Measurements from ENCODE around the gene PXDN.

The PXDN gene

DNA sequence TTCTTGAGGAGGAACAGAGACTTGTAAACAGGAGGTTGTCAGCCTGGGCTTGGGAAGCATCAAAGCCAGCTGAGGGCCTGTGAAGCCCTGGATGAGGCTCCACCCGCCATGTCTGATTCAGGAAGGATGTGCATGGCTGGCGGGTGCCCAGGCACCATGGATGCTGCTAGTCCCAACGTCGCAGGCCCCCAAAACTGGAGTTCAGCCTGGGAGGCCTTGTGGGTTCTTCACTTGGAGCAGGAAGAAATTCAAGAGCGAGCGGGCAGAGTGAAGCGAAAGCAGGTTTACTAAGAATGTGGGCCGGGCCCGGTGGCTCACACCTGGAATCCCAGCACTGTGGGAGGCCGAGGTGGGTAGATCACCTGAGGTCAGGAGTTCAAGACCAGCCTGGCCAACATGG is 12.1 kb upstream of the PXDN start:
- no peak for DNase-seq (ENCODE audit: low read depth in 1 of 2, low spot score in 1 of 2)

DNA sequence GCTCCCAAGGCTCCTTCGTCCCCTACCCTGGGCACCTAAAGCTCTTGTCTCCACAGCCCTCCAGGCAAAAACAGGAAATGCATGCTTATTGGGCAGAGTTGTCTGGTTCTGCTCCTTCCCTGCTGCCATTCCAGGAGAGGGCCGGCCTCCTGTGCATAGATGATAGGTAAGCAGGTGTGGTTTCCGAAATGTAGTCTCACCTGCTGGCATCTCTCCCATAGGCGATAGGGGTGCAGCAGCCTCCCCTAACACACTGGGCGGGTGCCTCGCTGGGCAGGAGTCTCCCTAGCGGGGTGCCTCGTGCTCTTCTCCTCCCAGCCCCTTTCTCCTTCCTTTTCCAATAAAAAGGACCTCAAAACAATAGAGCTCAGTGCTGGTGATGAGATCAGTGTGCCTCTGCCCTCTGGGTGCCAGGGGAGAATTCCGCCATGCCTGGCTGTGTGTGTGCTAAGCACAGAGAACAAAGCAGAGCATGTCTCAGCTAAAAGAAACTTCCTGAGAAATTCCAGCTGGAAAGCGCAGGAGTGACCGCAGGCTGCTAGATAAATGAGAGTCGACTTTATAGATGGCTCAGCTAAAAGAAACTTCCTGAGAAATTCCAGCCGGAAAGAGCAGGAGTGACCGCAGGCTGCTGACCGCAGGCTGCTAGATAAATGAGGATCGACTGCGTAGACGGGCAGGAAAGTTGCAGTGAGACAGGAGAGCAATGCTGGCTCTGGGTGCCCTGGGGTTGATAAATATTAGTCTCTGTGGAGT is 11.3 kb upstream of the PXDN start:
- no peak for DNase-seq (ENCODE audit: low read depth in 1 of 2, low spot score in 1 of 2)

GRCh38 chr2:1754461-1755170 is 10.3 kb upstream of the PXDN start:
- DNase-seq (ENCODE audit: low read depth in 1 of 2, low spot score in 1 of 2) = no peak

DNA sequence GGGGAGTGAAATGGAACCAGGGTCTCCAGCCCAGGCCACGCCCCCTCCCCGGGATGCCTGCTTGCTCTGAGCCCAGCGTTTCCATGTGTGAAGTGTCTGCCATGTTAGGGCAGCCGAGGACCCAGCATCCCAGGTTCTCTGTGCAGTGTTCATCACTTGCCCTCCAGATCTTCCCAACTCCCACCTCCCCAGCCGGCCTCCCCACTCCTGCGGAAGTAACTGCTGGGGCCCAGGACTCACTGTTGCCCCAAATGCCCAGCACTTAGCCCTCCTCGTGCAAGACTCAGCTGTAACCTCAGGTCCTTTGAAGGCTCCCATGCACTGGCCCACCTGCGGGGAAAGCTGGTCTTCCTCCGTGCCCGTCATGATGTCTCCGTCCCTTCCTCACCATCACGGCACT is 9.7 kb upstream of the PXDN start:
- no peak for DNase-seq (ENCODE audit: low read depth in 1 of 2, low spot score in 1 of 2)

- no peak for DNase-seq (ENCODE audit: low read depth in 1 of 2, low spot score in 1 of 2)
These were observed 8.4 kb upstream of the PXDN start for GRCh38 chr2:1752751-1753150.

DNA sequence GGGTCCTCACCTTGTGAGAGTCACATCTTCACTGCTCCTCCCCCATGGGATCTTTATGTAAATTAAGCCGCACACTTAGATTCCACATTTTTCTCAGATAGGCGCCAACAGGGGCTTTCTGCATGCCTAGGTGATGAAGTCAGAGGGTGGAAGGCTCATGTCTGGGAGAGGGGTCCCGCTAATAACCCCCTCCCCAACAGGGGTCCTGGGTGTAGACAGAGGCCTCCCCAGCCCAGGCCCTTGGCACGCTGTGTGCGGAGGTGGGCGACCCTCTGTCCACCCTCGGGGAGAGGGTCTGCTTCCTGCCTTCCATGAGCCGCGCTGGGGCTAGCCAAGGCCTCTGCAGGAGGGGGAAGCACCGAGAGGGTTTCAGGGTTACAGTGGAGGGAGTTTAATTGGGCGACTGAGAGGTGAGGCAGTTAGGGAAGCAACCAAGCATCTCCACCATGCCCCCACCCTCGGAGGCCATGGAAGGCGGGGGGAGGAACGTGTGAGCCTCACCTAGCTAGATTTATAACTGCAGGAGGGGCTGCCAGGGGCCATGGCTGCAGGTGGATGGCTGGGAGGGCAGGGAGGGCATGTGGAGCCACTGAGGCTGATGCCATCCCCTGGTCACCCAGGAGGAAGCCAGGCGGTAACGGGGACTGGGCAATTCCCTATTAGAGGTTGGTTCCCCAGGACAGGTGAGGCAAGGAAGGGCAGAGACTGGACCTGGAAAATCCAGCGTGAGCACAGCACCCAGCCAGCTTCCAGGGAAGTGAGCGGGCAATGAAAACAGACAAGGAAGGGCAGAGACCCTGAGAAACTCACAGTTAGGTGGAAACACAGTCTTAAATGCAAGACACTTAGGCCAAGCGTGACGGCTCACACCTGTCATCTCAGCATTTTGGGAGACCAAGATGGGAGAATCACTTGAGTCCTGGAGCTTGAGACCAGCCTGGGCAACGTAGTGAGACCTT is 7.7 kb upstream of the PXDN start:
- DNase-seq (ENCODE audit: low read depth in 1 of 2, low spot score in 1 of 2) = no peak

DNA sequence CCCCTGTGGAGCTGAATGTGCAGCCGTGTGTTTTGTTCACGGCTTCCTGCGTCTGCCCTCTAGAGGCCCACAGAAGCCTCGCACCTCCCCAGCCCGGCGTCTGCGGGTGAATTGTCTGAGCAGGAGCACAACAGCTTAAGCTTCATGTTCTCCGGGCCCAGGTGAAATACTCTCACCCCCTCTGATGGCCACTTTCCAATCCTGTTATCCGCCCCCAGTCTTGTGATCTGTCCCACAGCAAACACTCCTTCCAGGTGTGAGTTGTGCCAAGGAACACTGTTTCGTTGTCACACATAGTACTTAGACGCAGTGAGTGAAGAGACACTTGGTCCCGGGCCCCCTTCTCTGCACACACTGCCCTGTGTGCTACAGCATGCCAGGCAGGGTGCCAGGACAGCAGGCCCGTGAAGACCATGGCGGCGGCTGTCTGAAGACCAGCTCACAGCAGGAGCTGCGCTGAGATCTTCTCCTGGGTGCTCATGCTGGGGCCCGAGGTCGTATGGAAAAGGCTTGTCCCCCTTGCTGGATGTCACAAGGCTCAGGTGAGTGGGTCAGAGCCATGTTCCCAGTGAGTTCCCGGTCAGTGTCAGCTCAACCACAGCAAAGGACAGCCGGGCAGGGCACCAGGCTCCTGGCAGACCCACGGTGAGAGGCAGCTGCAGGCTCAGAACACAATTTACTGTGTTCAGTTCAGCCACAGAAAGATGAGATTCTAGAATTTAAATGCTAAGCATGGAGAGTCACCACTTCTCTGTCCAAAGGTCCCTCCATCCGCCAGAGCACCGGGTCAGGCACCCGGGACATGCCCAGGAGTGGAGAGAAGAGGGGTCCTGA is 6.8 kb upstream of the PXDN start:
- peak in 1 of 2 donors; percentile 17 for DNase-seq (ENCODE audit: low read depth in 1 of 2, low spot score in 1 of 2)

DNA sequence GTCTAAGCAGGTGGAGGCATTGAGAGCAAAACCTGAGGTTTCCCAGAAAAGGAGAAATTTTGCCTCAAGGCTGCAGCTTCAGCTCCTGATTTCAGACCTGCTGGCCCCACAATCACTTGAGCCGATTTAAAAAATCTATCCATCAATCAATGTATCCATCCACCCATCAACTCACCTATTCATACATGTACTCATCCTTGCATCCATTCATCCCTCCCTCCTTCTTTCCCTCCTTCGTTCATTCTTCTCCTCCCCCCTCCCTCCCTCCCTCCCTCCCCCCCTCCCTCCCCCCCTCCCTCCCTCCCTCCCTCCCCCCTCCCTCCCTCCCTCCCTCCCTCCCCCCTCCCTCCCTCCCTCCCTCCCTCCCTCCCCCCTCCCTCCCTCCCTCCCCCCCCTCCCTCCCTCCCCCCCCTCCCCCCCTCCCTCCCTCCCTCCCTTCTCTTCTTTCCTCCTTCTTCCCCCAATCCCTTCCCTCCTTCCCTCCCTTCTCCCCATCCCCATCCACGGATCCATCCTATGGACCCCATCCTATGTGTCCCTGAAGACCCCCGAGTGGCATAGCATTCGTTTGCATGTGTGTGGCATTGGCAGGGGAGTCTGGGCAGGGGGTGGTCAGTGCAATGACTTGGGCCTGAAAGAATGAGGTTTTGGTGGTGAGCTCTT is 6.1 kb upstream of the PXDN start:
- DNase-seq (ENCODE audit: low read depth in 1 of 2, low spot score in 1 of 2) = no peak

- no peak for DNase-seq (ENCODE audit: low read depth in 1 of 2, low spot score in 1 of 2)
These were observed 5.3 kb upstream of the PXDN start for GRCh38 chr2:1749489-1750119.

GRCh38 chr2:1748741-1749488 is 4.6 kb upstream of the PXDN start:
- DNase-seq (ENCODE audit: low read depth in 1 of 2, low spot score in 1 of 2) = no peak

GRCh38 chr2:1748176-1748740 is 3.9 kb upstream of the PXDN start:
- no peak for DNase-seq (ENCODE audit: low read depth in 1 of 2, low spot score in 1 of 2)

- no peak for DNase-seq (ENCODE audit: low read depth in 1 of 2, low spot score in 1 of 2)
These were observed 3.0 kb upstream of the PXDN start for GRCh38 chr2:1747065-1747941.

DNA sequence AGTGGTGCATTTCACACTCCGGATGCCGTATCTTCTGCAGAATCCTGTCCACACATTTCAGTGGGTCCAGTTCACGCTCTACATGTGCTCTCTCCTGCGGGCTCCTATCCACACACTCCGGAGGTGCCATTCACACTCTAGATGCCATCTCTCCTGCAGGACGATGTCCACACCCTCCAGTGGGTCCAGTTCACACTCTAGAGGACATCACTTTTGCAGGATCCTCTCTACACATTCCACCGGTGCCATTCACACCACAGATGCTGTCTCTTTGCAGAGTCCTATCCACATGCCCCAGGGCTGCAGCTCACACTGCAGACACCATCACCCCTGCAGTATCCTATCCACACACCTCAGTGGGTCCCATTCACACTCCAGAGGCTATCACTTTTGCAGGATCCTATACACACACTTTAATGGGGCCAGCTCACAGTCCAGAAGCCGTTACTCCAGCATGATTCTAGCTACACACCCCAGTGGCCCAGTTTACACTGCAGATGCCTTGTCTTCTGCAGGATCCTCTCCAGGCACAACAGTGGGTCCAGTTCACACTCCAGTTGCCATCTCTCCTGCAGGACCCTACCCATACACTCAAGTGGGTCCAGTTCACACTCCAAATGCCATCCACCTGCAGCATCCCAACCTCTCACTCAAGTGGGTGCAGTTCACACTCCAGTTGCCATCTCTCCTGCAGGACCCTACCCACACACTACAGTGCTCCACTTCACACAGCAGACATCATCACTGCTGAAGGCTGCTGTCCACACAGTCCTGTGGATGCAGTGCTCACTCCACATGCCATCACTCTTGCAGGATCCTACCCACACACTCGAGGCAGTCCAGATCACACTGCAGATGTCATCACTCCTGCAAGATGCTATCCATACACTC is 2.1 kb upstream of the PXDN start:
- no peak for DNase-seq (ENCODE audit: low read depth in 1 of 2, low spot score in 1 of 2)

DNA sequence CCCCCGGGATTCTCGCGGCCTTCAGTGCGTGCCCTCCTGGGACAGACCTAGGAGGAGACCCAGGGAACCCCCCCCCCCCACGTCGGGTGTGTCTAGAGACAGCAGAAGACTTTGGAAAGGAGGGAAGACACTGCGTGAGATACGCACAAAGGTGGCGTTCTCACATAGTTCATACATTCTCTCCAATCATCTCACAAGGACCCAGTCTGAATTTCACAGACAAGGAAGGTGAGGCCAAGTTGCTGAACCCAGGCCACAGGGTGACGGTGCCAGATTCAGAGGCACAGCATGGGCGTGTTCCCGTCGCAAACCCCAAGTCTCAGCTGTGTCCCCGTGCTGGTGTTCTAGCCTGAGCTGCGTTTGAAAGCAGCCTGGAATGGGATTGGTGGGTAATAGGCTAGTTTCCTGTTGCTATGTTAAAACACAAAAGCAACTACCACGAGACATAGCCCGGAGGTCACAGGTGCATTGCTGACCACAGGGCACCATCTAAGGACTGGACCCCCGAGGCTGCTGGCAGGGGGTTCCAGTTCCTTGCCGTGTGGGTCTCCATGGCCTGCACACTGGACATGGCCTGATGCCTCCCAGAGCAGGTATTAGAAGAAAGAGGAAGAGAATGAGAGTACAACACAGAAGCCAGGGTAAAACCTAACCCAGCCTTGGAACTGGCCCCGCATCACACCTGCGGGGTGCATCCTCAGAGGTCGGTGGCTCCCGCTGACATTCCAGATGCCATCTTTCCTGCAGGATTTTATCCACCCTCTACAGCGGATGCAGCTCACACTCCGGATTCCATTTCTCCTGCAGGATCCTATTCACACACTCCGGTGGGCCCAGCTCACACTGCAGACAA is 1.1 kb upstream of the PXDN start:
- no peak for DNase-seq (ENCODE audit: low read depth in 1 of 2, low spot score in 1 of 2)

DNA sequence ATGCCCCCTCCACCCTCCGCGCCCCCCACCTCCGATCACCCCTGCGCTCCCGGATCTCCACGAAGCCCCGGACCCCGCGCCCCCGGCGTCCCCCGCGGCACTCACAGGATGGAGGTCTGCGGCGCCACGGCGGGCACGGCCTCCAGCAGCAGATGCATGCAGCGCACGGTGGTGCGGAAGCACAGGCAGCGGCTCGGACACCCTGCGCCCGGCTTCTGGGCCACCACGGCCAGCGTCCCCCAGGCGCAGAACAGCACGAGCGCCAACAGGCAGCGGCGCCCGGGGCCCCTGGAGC is 217 bp downstream of the PXDN start:
- DNase-seq (ENCODE audit: low read depth in 1 of 2, low spot score in 1 of 2) = no peak
